Caki2 (cell line): Measurements from ENCODE around the gene FGGY. TPM values are rescaled to one million over a fixed set of nuclear protein-coding genes. Genes with fewer than 3 reads are reported as not detected.
A peak's percentile ranks its signal among the peaks of the same experiment; 100 is the strongest.
"Not testable (repeated sequence)": the region's sequence is repeated elsewhere in the genome, so short reads cannot be mapped to it uniquely, and the experiment has no call there.

ENCODE experiments used
- DNase-seq: peaks from one replicate; pipeline ENCODE4 v3.0.0-alpha.2; 2015; ENCODE audit warnings: low read depth
- in situ Hi-C: cut with HindIII; loops from 2 replicates; pipeline ENCODE4 v1.10.0; 2016; ENCODE audit warnings: low sequenced_read_pairs, low pct_unique_long_range_greater_than_20kb, mixed read lengths
- total RNA-seq: library from RNA; depleted of rRNA; stranded (reverse); fragments of >200 nt; shearing (Covaris generic); gene quantifications from 2 replicates; pipeline ENCODE4 v1.2.3, GENCODE V29; 2014; ENCODE audit warnings: low replicate concordance

Gene FGGY
- total RNA-seq, 1 experiment from 2014 or later, result 26.2 TPM

DNA sequence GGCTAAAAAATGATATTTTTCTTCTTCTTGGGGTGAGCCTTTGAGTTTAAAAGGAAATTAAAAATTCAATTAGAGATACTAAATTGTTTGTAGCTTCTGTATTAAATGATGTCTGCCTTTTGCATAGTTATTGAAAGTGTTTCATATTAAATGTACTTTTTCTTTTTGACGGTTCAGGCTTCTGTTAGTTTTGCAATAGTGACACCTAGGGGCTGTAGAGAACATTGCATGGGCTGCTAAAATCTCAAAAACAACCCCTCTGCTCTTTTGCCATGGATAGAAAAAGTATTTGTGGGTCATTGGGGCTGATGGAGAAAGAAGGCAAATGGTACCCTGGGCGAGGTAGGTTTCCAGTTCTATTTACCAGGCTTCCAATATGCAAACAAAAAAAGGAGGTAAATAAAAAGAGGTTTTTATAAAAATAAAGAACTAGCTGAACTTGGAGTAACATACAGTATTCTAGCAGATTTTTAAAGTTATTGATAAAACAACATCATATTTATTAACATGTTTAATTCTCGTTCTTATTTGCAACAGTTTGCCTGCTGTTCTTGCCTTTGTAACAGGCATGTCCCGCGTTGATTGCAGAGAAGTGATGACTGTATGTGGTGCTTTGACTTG, 402.4 kb downstream of the FGGY start:
- peak; percentile 25 for DNase-seq
- in situ Hi-C loops, result no loop called here

DNA sequence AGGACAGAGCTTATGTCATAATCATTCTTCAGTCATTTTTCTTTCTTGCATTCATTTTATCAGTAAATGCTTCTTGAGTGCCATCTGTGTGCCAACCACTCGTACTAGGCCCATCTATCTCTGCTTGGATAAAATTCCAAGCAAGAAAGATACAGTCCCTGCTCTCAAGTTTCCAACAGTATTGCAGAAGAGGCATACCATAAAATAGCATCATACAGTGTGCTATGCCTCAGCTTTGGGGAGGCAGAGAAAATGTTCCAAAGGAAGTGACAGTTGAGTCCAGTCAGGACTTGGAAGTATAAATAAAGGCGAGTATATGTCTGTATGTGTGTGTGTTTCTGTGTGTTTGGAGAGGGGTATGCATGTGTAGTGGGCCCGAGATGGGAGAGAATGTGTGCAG, 404.5 kb downstream of the FGGY start:
- no peak for DNase-seq
- in situ Hi-C loops, result no loop called here

DNA sequence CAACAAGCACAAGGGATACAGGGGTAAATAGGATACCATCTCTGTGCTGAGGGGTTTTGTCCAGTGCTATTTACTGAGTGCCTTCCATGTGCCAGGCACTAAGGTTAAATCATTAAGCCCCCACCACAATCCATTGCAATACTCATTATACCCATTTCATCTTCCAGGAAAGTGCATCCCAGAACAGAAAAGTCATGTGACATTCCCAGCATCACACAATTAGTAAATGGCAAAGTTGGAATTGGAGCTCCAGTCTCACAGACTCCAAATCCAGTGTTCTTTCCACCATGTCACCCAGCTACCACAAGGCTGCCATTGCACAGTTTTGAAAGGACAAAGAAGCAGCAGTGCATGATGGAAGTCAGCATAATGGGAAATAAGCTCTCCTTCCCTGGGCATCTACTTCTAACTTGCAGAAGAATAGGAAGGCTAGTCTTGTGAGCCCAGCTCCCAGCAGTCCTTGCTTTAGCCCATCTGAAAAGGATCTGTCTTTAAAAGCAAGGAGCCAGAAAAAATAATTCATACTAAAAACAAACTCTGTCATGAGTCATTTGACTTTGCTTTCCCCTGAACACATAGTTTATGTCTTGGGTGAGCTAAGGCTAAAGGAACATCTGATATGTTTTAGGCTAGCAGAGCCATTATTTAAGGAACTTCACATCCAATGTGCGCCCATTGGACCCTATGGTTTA, 406.5 kb downstream of the FGGY start:
- no peak for DNase-seq
- in situ Hi-C loops, result no loop called here

DNA sequence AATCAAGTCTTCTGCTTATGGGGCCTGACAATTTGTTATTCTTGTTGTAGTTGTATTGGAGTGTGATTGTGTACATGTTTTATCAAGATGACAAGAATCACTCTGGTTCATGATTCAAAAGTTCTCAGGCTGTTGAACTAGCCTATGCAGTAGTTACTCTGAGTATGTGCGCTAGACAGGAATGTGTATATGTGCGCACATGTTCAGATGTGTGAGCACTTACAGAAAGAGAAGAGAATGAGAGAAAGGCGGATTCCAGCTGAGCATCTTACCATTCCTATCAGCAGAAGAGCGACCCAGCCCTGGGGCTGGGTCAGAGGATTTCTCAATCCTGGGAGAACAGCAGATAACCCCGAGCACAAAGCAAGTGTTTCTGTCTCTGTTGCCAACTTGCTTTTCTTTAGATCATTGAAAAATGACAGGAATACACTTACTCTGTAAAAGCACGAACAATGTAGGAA, 407.1 kb downstream of the FGGY start:
- no peak for DNase-seq
- in situ Hi-C loops, result no loop called here

DNA sequence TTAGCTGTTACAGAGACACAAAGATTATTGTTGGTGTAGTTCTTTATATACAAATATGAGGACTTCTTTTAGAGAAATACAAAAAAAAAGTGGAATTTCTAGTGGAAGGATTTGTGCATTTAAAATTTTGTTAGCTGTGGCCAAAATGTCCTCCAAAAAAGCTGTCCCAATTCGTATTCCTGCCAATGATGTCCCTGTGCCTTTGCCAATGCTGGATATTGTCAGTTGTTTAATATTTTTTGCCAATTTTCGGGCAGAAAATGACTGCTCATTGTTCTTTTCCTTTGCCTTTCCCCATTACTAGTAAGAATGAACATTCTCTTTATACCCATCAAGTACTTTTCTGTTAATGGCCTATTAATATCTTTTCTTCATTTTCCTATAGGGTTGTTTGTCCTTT, 407.8 kb downstream of the FGGY start:
- in situ Hi-C loops, result no loop called here

DNA sequence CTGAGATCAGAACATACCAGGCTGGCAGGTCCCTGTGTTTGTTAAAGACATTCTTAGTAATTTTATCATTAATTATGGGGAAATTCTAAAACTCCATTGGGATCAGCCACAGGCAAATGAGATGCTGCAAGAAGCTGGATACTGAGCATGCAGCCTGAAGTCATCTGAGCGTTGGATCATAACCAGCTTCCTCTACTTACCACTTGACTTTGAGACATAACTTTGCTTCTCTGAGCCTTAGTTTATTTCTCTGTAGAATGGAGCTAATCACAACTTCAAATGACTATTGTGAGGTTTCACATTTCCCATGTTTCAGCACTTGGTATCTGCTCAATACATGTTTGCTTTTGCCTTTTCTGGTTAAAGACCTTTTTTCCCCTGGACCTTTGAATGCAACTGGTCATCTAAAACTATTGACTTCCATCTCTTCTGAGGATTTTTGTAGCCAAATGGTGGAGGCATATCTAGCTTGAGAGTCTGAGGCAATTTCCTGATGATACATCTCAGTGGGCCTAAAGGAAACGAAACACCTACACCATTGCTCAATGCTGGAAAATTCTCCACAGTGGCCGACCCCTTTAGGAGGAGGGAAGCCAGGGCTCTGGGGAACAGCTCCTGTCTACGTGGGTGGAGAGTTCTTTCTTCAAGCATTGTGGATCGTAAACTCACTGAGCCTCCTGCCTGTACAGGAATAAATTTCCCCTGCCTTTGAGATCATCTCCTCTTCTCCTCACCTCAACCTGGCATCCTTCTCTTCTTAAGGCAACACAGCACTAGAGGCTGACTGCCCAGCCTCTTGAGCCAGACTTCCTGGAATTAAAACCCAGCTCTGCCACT, 408.8 kb downstream of the FGGY start:
- in situ Hi-C loops, result no loop called here
- no peak for DNase-seq

More for the DNA sequence above, 407.8 kb downstream of the FGGY start:
- DNase-seq, result no peak

DNA sequence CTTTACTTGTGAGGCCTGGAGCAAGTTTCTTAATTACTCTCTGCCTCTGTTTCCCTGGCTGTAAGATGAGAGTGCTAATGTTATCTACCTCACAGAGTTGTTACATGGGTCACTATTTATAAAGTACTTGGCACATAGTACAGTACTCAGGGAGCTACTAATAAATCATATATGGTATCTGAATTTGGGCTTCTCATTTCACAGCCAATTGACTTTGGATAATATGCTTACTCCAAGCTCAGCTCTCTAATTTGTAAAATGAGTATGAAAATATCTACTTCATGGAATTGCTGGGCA, 409.4 kb downstream of the FGGY start:
- DNase-seq, result no peak
- in situ Hi-C loops, result no loop called here

DNA sequence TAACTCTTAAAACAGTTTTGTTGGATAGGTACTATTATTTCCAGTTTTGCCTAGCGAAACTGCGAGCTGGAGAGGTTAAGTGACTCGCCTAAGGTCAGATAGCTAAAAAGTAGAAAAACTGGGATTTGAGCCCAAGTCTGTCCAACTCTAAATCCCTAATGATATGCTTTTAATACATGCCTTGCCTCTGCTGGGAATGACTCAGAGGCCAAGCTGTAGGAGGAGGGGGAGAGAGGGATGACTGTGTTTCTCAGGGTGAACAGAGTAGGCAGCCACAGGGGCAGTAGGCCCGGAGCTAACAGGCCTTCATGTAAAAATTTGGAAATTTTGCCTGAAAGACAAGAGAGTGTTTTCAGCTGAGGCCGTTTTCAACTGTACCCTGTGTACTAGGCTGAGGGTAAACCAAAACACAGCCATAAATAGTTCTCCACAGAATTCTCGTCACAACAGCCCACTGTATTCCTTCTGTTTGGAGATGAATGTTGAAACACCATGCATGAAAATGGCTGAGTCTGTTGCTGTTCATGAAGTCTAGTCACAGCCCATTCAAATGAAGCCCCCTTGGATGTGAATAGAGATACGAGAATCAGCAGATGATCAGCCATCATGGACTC, 410.4 kb downstream of the FGGY start:
- peak; percentile 58 for DNase-seq
- in situ Hi-C loops, result no loop called here

DNA sequence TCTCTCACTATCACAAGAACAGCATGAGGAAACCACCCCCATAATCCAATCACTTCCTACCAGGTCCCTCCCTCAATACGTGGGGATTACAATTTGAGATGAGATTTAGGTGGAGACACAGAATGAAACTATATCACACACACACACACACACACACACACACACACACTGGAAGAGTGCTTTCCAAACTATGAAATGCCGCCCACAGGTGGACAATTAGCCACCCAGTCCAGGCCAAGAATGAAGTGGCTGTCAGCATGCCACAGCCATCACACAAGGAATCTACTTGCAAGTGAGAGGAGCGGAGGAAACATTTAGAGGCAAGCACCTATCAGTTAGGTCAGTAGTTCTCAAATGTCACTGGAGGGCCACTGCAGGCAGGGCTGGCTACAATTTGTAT, 412.4 kb downstream of the FGGY start:
- in situ Hi-C loops, result no loop called here
- DNase-seq, result no peak

DNA sequence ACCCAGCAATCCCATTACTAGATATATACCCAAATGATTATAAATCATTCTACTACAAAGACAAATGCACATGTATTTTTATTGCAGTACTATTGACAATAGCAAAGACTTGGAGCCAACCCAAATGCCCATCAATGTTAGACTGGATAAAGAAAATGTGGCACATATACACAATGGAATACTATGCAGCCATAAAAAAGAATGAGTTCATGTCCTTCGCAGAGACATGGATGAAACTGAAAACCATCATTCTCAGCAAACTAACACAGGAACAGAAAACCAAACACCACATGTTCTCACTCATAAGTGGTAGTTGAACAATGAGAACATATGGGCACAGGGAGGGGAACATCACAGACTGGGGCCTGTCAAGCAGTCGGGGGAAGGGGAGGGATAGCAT, 414.0 kb downstream of the FGGY start:
- in situ Hi-C loops, DNase-seq: not testable (repeated sequence)

DNA sequence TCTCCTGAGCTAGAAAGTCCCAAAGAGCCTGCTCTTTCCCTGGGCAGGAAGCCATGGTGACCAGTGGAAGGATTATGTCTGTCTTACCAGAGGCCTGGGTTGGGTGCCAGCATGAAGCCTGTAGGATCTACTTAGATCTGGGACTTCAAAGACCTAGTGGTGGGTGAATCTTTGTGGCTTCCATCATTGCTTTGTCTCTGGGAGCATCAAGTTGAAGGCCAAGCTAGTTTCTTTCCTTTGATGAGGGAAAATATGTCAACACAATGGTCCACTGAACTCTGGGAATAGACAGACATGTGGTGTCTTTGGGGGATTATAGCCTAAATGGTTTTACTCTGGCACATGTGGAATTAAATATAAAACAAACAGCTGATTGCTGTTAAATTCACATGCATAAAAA, 417.3 kb downstream of the FGGY start:
- no peak for DNase-seq
- in situ Hi-C loops, result no loop called here

DNA sequence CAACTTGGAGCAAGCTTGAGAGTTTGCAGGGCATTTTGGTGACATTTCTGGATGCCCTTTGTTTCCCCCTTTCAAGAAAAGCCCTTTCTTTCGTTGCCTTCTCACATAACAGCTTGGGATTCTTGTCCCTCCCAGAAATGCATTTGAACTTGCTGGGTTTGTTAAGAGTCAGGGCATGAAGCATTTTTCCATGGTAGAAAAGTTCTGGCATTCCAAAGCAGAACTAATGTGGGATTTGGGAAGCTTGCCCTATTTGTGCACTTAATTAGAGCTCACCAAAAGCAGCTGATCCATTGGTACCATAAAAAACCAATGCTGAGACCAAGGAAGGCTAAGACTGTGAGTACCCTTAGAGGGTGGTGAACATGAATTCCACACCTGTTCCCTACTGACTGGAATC, 418.1 kb downstream of the FGGY start:
- DNase-seq, result no peak
- in situ Hi-C loops, result no loop called here

DNA sequence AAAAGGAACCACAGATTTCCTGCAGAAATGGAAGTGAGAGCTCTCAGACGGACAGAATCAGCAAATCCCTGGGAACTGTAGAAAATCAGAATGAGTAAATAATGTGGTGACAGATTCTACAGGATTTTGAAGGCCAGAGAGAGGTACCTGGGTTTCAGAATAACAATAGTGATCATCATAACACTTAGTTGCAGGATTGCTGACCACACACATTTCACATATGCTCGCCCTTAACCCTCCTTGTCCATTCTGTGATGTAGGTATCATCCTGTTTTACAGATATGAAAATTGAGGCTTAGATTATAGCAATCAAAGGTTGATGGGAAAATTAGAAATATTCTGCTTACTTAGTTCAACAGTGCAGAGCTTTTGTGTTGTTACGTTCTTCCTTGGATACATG, 419.9 kb downstream of the FGGY start:
- in situ Hi-C loops, result no loop called here

DNA sequence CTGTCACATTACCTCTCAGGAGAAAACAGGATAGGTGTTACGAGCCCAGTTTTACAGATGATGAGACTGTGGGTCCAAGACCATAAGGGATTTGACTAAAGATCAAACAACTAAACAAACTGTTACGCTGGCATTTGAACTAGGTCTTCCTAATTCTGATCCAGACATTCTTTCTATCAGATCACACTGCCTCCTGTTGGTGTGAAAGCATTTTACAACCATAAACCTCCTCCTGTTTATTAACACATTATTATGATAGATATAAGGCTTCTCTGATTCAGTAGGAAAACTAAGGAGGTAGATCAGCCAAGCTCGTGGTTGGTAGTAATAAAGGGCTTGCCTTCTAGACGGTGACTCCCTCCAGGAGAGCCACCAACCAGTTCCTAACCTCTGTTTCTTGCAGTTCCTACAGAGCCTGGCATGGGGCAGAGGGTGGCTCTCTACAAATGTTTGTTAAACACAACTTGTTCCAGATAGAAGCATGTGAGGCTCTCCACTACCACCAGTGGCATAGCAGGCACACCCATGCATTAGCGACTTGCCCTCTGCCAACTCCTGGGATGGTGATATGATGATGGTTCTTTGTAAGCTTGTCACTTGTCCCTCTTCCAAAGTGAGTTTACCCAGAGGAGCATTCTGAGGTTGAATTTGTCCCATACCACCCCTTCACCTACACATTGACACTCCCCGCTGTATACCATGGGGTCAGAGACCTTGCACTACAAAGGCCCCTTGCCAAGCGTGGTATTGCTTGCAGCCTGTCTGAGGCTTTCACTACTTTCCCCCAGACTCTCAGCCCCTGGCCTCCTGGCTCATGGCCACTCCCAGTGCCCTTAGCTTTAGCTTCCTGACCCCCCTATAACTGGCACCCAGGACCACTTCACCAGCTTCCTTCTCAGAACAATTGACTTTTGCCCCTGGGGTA, 421.4 kb downstream of the FGGY start:
- in situ Hi-C loops, result no loop called here
- DNase-seq, result no peak

More for the DNA sequence above, 419.9 kb downstream of the FGGY start:
- DNase-seq, result no peak

DNA sequence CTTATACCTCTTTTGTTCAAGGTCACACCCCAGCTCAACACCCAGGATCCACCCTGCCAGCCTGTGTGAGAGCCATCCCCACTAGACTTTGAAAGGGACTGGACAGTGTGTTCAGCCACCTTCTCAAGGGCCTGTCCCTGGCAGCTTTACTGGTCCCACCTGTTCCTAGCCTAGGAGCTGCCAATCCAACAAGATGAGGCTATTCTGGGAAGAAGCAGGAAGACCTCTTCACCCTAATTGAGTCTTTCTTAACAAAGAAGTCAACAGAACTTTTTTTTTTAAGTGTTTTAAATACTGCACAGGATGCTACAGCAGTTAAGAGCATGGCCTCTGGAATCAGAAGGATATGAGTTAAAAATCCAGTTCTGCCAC, 422.1 kb downstream of the FGGY start:
- in situ Hi-C loops, result no loop called here
- DNase-seq, result no peak

DNA sequence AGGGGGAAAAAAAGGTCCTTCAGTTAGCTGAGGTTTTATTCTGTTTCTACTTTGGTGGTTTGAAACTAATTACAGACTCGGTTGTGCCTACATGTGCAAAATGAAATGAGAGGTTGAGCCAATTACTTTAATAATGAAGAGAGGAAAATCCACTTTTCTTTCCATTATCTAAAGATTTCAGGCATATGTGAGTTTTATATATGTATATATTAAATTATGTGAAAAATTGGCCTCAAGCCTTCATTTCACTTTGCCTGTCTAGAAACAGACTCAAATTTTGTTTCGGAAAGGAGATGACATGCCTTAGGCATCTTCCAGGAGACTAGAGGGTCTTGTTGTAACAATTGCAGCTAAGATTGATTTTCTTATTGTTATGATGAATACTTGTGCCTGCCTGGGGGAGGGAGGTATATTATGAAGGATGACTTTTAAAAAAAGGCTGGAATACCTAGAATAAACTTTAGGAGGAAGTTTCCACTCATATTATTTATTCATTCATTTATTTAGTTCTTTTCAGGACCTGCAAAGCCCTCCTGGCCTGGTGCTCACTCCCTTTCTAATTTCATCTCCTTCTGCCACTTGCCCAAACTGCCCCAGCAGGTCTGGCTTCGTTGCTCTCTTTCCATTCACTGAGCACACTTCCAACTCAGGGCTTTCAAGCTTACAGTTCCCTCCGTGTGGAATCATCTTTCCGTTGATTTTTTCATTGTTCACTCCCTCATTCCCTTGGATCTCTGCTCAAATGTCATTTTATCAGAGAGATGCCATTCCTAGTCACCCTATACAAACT, 423.6 kb downstream of the FGGY start:
- in situ Hi-C loops, result no loop called here
- DNase-seq, result no peak

DNA sequence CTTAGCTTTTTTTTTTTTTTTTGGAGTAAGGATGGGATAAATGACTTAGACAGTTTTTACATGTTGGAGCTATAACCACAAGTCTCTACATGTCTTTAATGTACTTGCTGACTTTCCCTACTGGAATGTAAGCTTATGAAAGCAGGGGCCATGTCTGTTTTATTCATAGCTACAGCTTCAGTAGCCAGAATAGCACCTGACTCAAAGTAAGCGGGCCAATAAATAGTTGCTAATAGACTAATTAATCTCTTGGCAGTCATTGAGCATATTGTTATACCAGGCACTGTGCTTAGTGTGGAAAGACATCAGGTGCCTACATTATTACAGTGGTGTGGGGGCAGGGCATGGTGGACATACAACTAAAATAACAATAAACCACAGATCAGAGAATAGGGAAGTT, 433.4 kb downstream of the FGGY start:
- DNase-seq, result no peak
- in situ Hi-C loops, result no loop called here
